Embryonic facial prominence (tissue), 1 donor: ENCODE results near the gene RTN3.
"Not testable (repeated sequence)": the region's sequence is repeated elsewhere in the genome, so short reads cannot be mapped to it uniquely, and the experiment has no call there.

Experiments used
- DNase-seq: peaks from one replicate; pipeline ENCODE4 v3.0.0-alpha.2; 2016; ENCODE audit errors: extremely low spot score

The RTN3 gene

GRCh38 chr11:63682066-63683021, 1.0 kb downstream of the RTN3 start:
- DNase-seq = no peak

GRCh38 chr11:63683133-63683991, 2.1 kb downstream of the RTN3 start:
- DNase-seq = no peak

GRCh38 chr11:63685158-63685721, 3.9 kb downstream of the RTN3 start:
- DNase-seq = not testable (repeated sequence)

GRCh38 chr11:63686926-63687325, 5.6 kb downstream of the RTN3 start:
- no peak for DNase-seq

- DNase-seq = no peak
Measured at GRCh38 chr11:63687845-63688244, 6.5 kb downstream of the RTN3 start.

- no peak for DNase-seq
Measured at GRCh38 chr11:63694596-63694995, 13.3 kb downstream of the RTN3 start.

- no peak for DNase-seq
Measured at GRCh38 chr11:63698976-63699733, 17.9 kb downstream of the RTN3 start.

- DNase-seq = no peak
Measured at GRCh38 chr11:63699896-63700295, 18.6 kb downstream of the RTN3 start.

- DNase-seq = no peak
Measured at GRCh38 chr11:63705526-63705925, 24.2 kb downstream of the RTN3 start.

GRCh38 chr11:63708764-63709163, 27.5 kb downstream of the RTN3 start:
- DNase-seq = no peak

- DNase-seq = no peak
Measured at GRCh38 chr11:63709336-63709884, 28.1 kb downstream of the RTN3 start.

GRCh38 chr11:63710476-63711217, 29.3 kb downstream of the RTN3 start:
- DNase-seq = no peak

- DNase-seq = no peak
Measured at GRCh38 chr11:63711838-63712237, 30.5 kb downstream of the RTN3 start.

GRCh38 chr11:63713766-63714165, 32.5 kb downstream of the RTN3 start:
- no peak for DNase-seq

- DNase-seq = no peak
Measured at GRCh38 chr11:63716046-63716445, 34.7 kb downstream of the RTN3 start.

- DNase-seq = no peak
Measured at GRCh38 chr11:63719001-63719400, 37.7 kb downstream of the RTN3 start.

- no peak for DNase-seq
Measured at GRCh38 chr11:63719987-63720386, 38.7 kb downstream of the RTN3 start.

- DNase-seq = no peak
Measured at GRCh38 chr11:63720611-63721010, 39.3 kb downstream of the RTN3 start.

GRCh38 chr11:63729326-63729725, 48.0 kb downstream of the RTN3 start:
- no peak for DNase-seq

GRCh38 chr11:63736864-63737263, 55.6 kb downstream of the RTN3 start:
- DNase-seq = no peak

GRCh38 chr11:63737718-63738117, 56.4 kb downstream of the RTN3 start:
- no peak for DNase-seq
